ENCODE results near the gene NFATC2. TPM values are rescaled to one million over a fixed set of nuclear protein-coding genes. Genes with fewer than 3 reads are reported as not detected.

NFATC2 gene
- total RNA-seq, 1 donor from 2014 or later: 2.0 TPM

GRCh38 chr20:51494241-51495110 lies 48.0 kb downstream of the NFATC2 start:
- H3K36me3 Mint-ChIP-seq (ENCODE audit: low read depth): no peaks in the 10 kb centered on the region
- H3K27me3 Mint-ChIP-seq (ENCODE audit: low read depth): no peaks in the 10 kb centered on the region
- no peaks in the 10 kb centered on the region for H3K9me3 Mint-ChIP-seq (ENCODE audit: low read depth)
- no peak for DNase-seq (ENCODE audit: low spot score)
- H3K4me3 Mint-ChIP-seq (ENCODE audit: unreplicated experiment): no peak overlapping the region
- peaks cover 20% of the 10 kb centered on the region for H3K4me1 Mint-ChIP-seq (ENCODE audit: low read depth)
- no peak overlapping the region for H3K27ac Mint-ChIP-seq (ENCODE audit: unreplicated experiment)
- no peak for TF ChIP-seq CTCF (IDR thresholded peaks at IDR 0.05)

- H3K27me3 Mint-ChIP-seq (ENCODE audit: low read depth): no peaks in the 10 kb centered on the region
- no peak for TF ChIP-seq CTCF (IDR thresholded peaks at IDR 0.05)
- H3K4me1 Mint-ChIP-seq (ENCODE audit: low read depth): peaks cover 28% of the 10 kb centered on the region
- no peaks in the 10 kb centered on the region for H3K36me3 Mint-ChIP-seq (ENCODE audit: low read depth)
- no peak overlapping the region for H3K4me3 Mint-ChIP-seq (ENCODE audit: unreplicated experiment)
- no peak for DNase-seq (ENCODE audit: low spot score)
- H3K27ac Mint-ChIP-seq (ENCODE audit: unreplicated experiment): no peak overlapping the region
- no peaks in the 10 kb centered on the region for H3K9me3 Mint-ChIP-seq (ENCODE audit: low read depth)
Observed at GRCh38 chr20:51493346-51493791, 49.1 kb downstream of the NFATC2 start.

GRCh38 chr20:51492167-51493092 lies 50.1 kb downstream of the NFATC2 start:
- Mint-ChIP-seq H3K9me3 (ENCODE audit: low read depth) (no peaks in the 10 kb centered on the region), H3K4me1 (ENCODE audit: low read depth) (peaks cover 28% of the 10 kb centered on the region), H3K27ac (ENCODE audit: unreplicated experiment) (no peak overlapping the region), H3K27me3 (ENCODE audit: low read depth) (no peaks in the 10 kb centered on the region), H3K4me3 (ENCODE audit: unreplicated experiment) (no peak overlapping the region), H3K36me3 (ENCODE audit: low read depth) (no peaks in the 10 kb centered on the region)
- no peak for TF ChIP-seq CTCF (IDR thresholded peaks at IDR 0.05)
- DNase-seq (ENCODE audit: low spot score): no peak

GRCh38 chr20:51491393-51491792 lies 51.1 kb downstream of the NFATC2 start:
- DNase-seq (ENCODE audit: low spot score): no peak
- Mint-ChIP-seq H3K27ac (ENCODE audit: unreplicated experiment) (no peak overlapping the region), H3K4me1 (ENCODE audit: low read depth) (peaks cover 33% of the 10 kb centered on the region), H3K36me3 (ENCODE audit: low read depth) (no peaks in the 10 kb centered on the region), H3K27me3 (ENCODE audit: low read depth) (no peaks in the 10 kb centered on the region), H3K9me3 (ENCODE audit: low read depth) (no peaks in the 10 kb centered on the region), H3K4me3 (ENCODE audit: unreplicated experiment) (no peak overlapping the region)
- no peak for TF ChIP-seq CTCF (IDR thresholded peaks at IDR 0.05)

DNA sequence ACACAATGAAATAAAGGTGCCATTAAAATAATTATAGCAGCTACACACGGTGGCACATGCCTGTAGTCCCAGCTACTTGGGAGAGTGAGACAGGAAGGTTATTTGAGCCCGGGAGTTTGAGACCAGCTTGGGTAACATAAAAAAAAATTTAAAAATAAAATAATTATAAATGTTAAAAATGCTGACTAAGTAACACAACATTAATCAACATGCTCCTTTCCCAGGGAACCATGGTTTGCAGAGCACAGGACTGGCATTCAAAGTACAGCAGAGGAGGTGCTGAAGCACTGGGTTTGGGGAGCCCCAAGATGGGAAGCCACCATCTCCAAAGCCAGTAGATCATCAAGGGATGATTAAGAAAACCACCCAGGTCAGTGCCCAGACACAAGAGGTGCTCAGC lies 51.9 kb downstream of the NFATC2 start:
- Mint-ChIP-seq H3K4me1 (ENCODE audit: low read depth) (peaks cover 36% of the 10 kb centered on the region), H3K9me3 (ENCODE audit: low read depth) (no peaks in the 10 kb centered on the region), H3K4me3 (ENCODE audit: unreplicated experiment) (no peak overlapping the region), H3K27ac (ENCODE audit: unreplicated experiment) (no peak overlapping the region), H3K27me3 (ENCODE audit: low read depth) (no peaks in the 10 kb centered on the region), H3K36me3 (ENCODE audit: low read depth) (no peaks in the 10 kb centered on the region)
- DNase-seq (ENCODE audit: low spot score): no peak
- no peak for TF ChIP-seq CTCF (IDR thresholded peaks at IDR 0.05)

Measured in chondrocyte (in vitro differentiated cells).